Raji (cell line): ENCODE data around the gene LRRC74B.

Experiments used
- POLR2A ChIP-seq: IDR thresholded peaks from 2 replicates; pipeline ENCODE4 v1.6.1; 2011; ENCODE audit warnings: low read depth, low read length, control low read depth; ENCODE audit not compliant: insufficient read depth

The LRRC74B gene

GRCh38 chr22:21025763-21026755 lies 19.7 kb upstream of the LRRC74B start:
- no peak for TF ChIP-seq POLR2A

- no peak for TF ChIP-seq POLR2A
Measured at GRCh38 chr22:21026783-21027692, 18.7 kb upstream of the LRRC74B start.

- no peak for TF ChIP-seq POLR2A
Measured at GRCh38 chr22:21028277-21029251, 17.2 kb upstream of the LRRC74B start.

- TF ChIP-seq POLR2A = no peak
Measured at GRCh38 chr22:21029486-21030025, 16.2 kb upstream of the LRRC74B start.

GRCh38 chr22:21030032-21030431 lies 15.7 kb upstream of the LRRC74B start:
- TF ChIP-seq POLR2A = no peak

GRCh38 chr22:21030621-21031544 lies 14.9 kb upstream of the LRRC74B start:
- TF ChIP-seq POLR2A = no peak

- no peak for TF ChIP-seq POLR2A
Measured at GRCh38 chr22:21031545-21032036, 14.2 kb upstream of the LRRC74B start.

- TF ChIP-seq POLR2A = no peak
Measured at GRCh38 chr22:21032037-21032867, 13.5 kb upstream of the LRRC74B start, which contains the start of gene SLC7A4. Gene SLC7A4 (minus strand): TSS chr22:21032561. CDS start chr22:21031812, 749 bp downstream.

- no peak for TF ChIP-seq POLR2A
Measured at GRCh38 chr22:21032868-21033688, 12.7 kb upstream of the LRRC74B start.

- TF ChIP-seq POLR2A = no peak
Measured at GRCh38 chr22:21033895-21034294, 11.9 kb upstream of the LRRC74B start.

- no peak for TF ChIP-seq POLR2A
Measured at GRCh38 chr22:21034989-21035388, 10.8 kb upstream of the LRRC74B start.

GRCh38 chr22:21038405-21038804 lies 7.3 kb upstream of the LRRC74B start:
- TF ChIP-seq POLR2A = no peak
